ENCODE results near the gene XAGE3.
"Not testable (repeated sequence)": the region's sequence is repeated elsewhere in the genome, so short reads cannot be mapped to it uniquely, and the experiment has no call there.

The XAGE3 gene

GRCh38 chrX:52867610-52868348, at the start of gene XAGE3:
Gene XAGE3 (minus strand): TSS chrX:52868083. CDS start chrX:52867133, 950 bp downstream.
- no peaks in the 10 kb centered on the region for H3K36me3 ChIP-seq (ENCODE audit: control insufficient read depth in 5 of 5, insufficient read depth in 5 of 5, low read length in 5 of 5)
- peaks cover 0 to 18% (median 7%) of the 10 kb centered on the region in 5 donors for H3K27me3 ChIP-seq (ENCODE audit: control insufficient read depth in 5 of 5, insufficient read depth in 4 of 5, low read length in 5 of 5)
- no peak within 1 kb of the TSS for H3K27ac ChIP-seq (ENCODE audit: low read depth, low read length)
- no peaks in the 10 kb centered on the region for H3K9me3 ChIP-seq (ENCODE audit: control insufficient read depth in 5 of 5, low read length in 5 of 5)
- H3K9ac ChIP-seq (ENCODE audit: low read length in 5 of 5) = no peak within 1 kb of the TSS
- H3K4me1 ChIP-seq (ENCODE audit: control insufficient read depth in 5 of 5, insufficient read depth in 5 of 5, low read length in 5 of 5) = peaks cover 0 to 12% (median 0%) of the 10 kb centered on the region in 5 donors
- H3K4me3 ChIP-seq (ENCODE audit: low read depth in 1 of 5, low read length in 5 of 5) = no peak within 1 kb of the TSS

- H3K4me3 ChIP-seq (ENCODE audit: low read depth in 1 of 5, low read length in 5 of 5); H3K27me3 ChIP-seq (ENCODE audit: control insufficient read depth in 5 of 5, insufficient read depth in 4 of 5, low read length in 5 of 5); H3K27ac ChIP-seq (ENCODE audit: low read depth, low read length); H3K4me1 ChIP-seq (ENCODE audit: control insufficient read depth in 5 of 5, insufficient read depth in 5 of 5, low read length in 5 of 5); H3K9me3 ChIP-seq (ENCODE audit: control insufficient read depth in 5 of 5, low read length in 5 of 5); H3K9ac ChIP-seq (ENCODE audit: low read length in 5 of 5); H3K36me3 ChIP-seq (ENCODE audit: control insufficient read depth in 5 of 5, insufficient read depth in 5 of 5, low read length in 5 of 5): not testable (repeated sequence)
Observed at GRCh38 chrX:52914704-52915103, 46.8 kb upstream of the XAGE3 start.

GRCh38 chrX:52913681-52914080, 45.8 kb upstream of the XAGE3 start:
- not testable (repeated sequence) for H3K36me3 ChIP-seq (ENCODE audit: control insufficient read depth in 5 of 5, insufficient read depth in 5 of 5, low read length in 5 of 5); H3K4me3 ChIP-seq (ENCODE audit: low read depth in 1 of 5, low read length in 5 of 5); H3K27me3 ChIP-seq (ENCODE audit: control insufficient read depth in 5 of 5, insufficient read depth in 4 of 5, low read length in 5 of 5); H3K9ac ChIP-seq (ENCODE audit: low read length in 5 of 5); H3K9me3 ChIP-seq (ENCODE audit: control insufficient read depth in 5 of 5, low read length in 5 of 5); H3K4me1 ChIP-seq (ENCODE audit: control insufficient read depth in 5 of 5, insufficient read depth in 5 of 5, low read length in 5 of 5); H3K27ac ChIP-seq (ENCODE audit: low read depth, low read length)

GRCh38 chrX:52909313-52909969, 41.6 kb upstream of the XAGE3 start:
- not testable (repeated sequence) for H3K9ac ChIP-seq (ENCODE audit: low read length in 5 of 5); H3K4me3 ChIP-seq (ENCODE audit: low read depth in 1 of 5, low read length in 5 of 5); H3K4me1 ChIP-seq (ENCODE audit: control insufficient read depth in 5 of 5, insufficient read depth in 5 of 5, low read length in 5 of 5); H3K9me3 ChIP-seq (ENCODE audit: control insufficient read depth in 5 of 5, low read length in 5 of 5); H3K27me3 ChIP-seq (ENCODE audit: control insufficient read depth in 5 of 5, insufficient read depth in 4 of 5, low read length in 5 of 5); H3K36me3 ChIP-seq (ENCODE audit: control insufficient read depth in 5 of 5, insufficient read depth in 5 of 5, low read length in 5 of 5); H3K27ac ChIP-seq (ENCODE audit: low read depth, low read length)

GRCh38 chrX:52907900-52908299, 40.0 kb upstream of the XAGE3 start:
- not testable (repeated sequence) for H3K4me3 ChIP-seq (ENCODE audit: low read depth in 1 of 5, low read length in 5 of 5); H3K27ac ChIP-seq (ENCODE audit: low read depth, low read length); H3K9ac ChIP-seq (ENCODE audit: low read length in 5 of 5); H3K4me1 ChIP-seq (ENCODE audit: control insufficient read depth in 5 of 5, insufficient read depth in 5 of 5, low read length in 5 of 5); H3K9me3 ChIP-seq (ENCODE audit: control insufficient read depth in 5 of 5, low read length in 5 of 5); H3K36me3 ChIP-seq (ENCODE audit: control insufficient read depth in 5 of 5, insufficient read depth in 5 of 5, low read length in 5 of 5); H3K27me3 ChIP-seq (ENCODE audit: control insufficient read depth in 5 of 5, insufficient read depth in 4 of 5, low read length in 5 of 5)

- H3K36me3 ChIP-seq (ENCODE audit: control insufficient read depth in 5 of 5, insufficient read depth in 5 of 5, low read length in 5 of 5); H3K27me3 ChIP-seq (ENCODE audit: control insufficient read depth in 5 of 5, insufficient read depth in 4 of 5, low read length in 5 of 5); H3K4me1 ChIP-seq (ENCODE audit: control insufficient read depth in 5 of 5, insufficient read depth in 5 of 5, low read length in 5 of 5); H3K9ac ChIP-seq (ENCODE audit: low read length in 5 of 5); H3K27ac ChIP-seq (ENCODE audit: low read depth, low read length); H3K9me3 ChIP-seq (ENCODE audit: control insufficient read depth in 5 of 5, low read length in 5 of 5); H3K4me3 ChIP-seq (ENCODE audit: low read depth in 1 of 5, low read length in 5 of 5): not testable (repeated sequence)
Observed at GRCh38 chrX:52907137-52907536, 39.3 kb upstream of the XAGE3 start.

GRCh38 chrX:52906072-52906471, 38.2 kb upstream of the XAGE3 start:
- H3K27ac ChIP-seq (ENCODE audit: low read depth, low read length); H3K9me3 ChIP-seq (ENCODE audit: control insufficient read depth in 5 of 5, low read length in 5 of 5); H3K36me3 ChIP-seq (ENCODE audit: control insufficient read depth in 5 of 5, insufficient read depth in 5 of 5, low read length in 5 of 5); H3K9ac ChIP-seq (ENCODE audit: low read length in 5 of 5); H3K4me3 ChIP-seq (ENCODE audit: low read depth in 1 of 5, low read length in 5 of 5); H3K27me3 ChIP-seq (ENCODE audit: control insufficient read depth in 5 of 5, insufficient read depth in 4 of 5, low read length in 5 of 5); H3K4me1 ChIP-seq (ENCODE audit: control insufficient read depth in 5 of 5, insufficient read depth in 5 of 5, low read length in 5 of 5): not testable (repeated sequence)

GRCh38 chrX:52905531-52905930, 37.6 kb upstream of the XAGE3 start:
- H3K27ac ChIP-seq (ENCODE audit: low read depth, low read length); H3K9me3 ChIP-seq (ENCODE audit: control insufficient read depth in 5 of 5, low read length in 5 of 5); H3K9ac ChIP-seq (ENCODE audit: low read length in 5 of 5): not testable (repeated sequence)

GRCh38 chrX:52896855-52897709, 29.2 kb upstream of the XAGE3 start, which contains the start of gene FAM156B:
Gene FAM156B (plus strand): TSS chrX:52897330. CDS start chrX:52907226, 9,896 bp downstream.
- H3K27me3 ChIP-seq (ENCODE audit: control insufficient read depth in 5 of 5, insufficient read depth in 4 of 5, low read length in 5 of 5); H3K4me3 ChIP-seq (ENCODE audit: low read depth in 1 of 5, low read length in 5 of 5); H3K9me3 ChIP-seq (ENCODE audit: control insufficient read depth in 5 of 5, low read length in 5 of 5); H3K4me1 ChIP-seq (ENCODE audit: control insufficient read depth in 5 of 5, insufficient read depth in 5 of 5, low read length in 5 of 5); H3K9ac ChIP-seq (ENCODE audit: low read length in 5 of 5); H3K36me3 ChIP-seq (ENCODE audit: control insufficient read depth in 5 of 5, insufficient read depth in 5 of 5, low read length in 5 of 5); H3K27ac ChIP-seq (ENCODE audit: low read depth, low read length): not testable (repeated sequence)

More at GRCh38 chrX:52905531-52905930, 37.6 kb upstream of the XAGE3 start:
- H3K4me1 ChIP-seq (ENCODE audit: control insufficient read depth in 5 of 5, insufficient read depth in 5 of 5, low read length in 5 of 5); H3K27me3 ChIP-seq (ENCODE audit: control insufficient read depth in 5 of 5, insufficient read depth in 4 of 5, low read length in 5 of 5); H3K36me3 ChIP-seq (ENCODE audit: control insufficient read depth in 5 of 5, insufficient read depth in 5 of 5, low read length in 5 of 5); H3K4me3 ChIP-seq (ENCODE audit: low read depth in 1 of 5, low read length in 5 of 5): not testable (repeated sequence)

GRCh38 chrX:52896438-52896837, 28.6 kb upstream of the XAGE3 start:
- not testable (repeated sequence) for H3K4me1 ChIP-seq (ENCODE audit: control insufficient read depth in 5 of 5, insufficient read depth in 5 of 5, low read length in 5 of 5); H3K9ac ChIP-seq (ENCODE audit: low read length in 5 of 5); H3K27me3 ChIP-seq (ENCODE audit: control insufficient read depth in 5 of 5, insufficient read depth in 4 of 5, low read length in 5 of 5)

More at GRCh38 chrX:52896438-52896837, 28.6 kb upstream of the XAGE3 start:
- H3K4me3 ChIP-seq (ENCODE audit: low read depth in 1 of 5, low read length in 5 of 5); H3K36me3 ChIP-seq (ENCODE audit: control insufficient read depth in 5 of 5, insufficient read depth in 5 of 5, low read length in 5 of 5); H3K27ac ChIP-seq (ENCODE audit: low read depth, low read length); H3K9me3 ChIP-seq (ENCODE audit: control insufficient read depth in 5 of 5, low read length in 5 of 5): not testable (repeated sequence)
